ENCODE measurements around the gene SH3YL1. TPM values are rescaled to one million over a fixed set of nuclear protein-coding genes. Genes with fewer than 3 reads are reported as not detected.

The SH3YL1 gene
- polyA plus RNA-seq, 2 of the 4 experiments (the other 2 are of a cell fraction) = 12.8 to 23.9 TPM

- TF ChIP-seq CEBPB (IDR thresholded peaks at IDR 0.05) = no peak
- TF ChIP-seq HDAC2 (IDR thresholded peaks at IDR 0.05) = no peak
- no peak for TF ChIP-seq POLR2AphosphoS2 (conservative IDR thresholded peaks at IDR 0.05; ENCODE audit: low read length)
- no peak for TF ChIP-seq HES2 (IDR thresholded peaks at IDR 0.05)
These were observed 9.5 kb upstream of the SH3YL1 start (continued) for GRCh38 chr2:273333-273732.

- POLR2A ChIA-PET = no interaction called here
- 96% methylated on average over 12 of the region's 12 CpGs for WGBS (ENCODE audit: missing lambda C conversion rate)
- no peak overlapping the region for H3K27ac ChIP-seq
- H3K9me3 ChIP-seq = no peaks in the 10 kb centered on the region
- H3K4me1 ChIP-seq = no peaks in the 10 kb centered on the region
- TF ChIP-seq KDM5A (IDR thresholded peaks at IDR 0.05) = no peak
- no peak for TF ChIP-seq ZSCAN20 (CRISPR knock-in tag; IDR thresholded peaks at IDR 0.05)
- no peak for TF ChIP-seq HOXA7 (CRISPR knock-in tag; IDR thresholded peaks at IDR 0.05)
- TF ChIP-seq CHD2 (IDR thresholded peaks at IDR 0.05; ENCODE audit: low read length, partially characterized antibody) = no peak
- no peak for TF ChIP-seq MYC (IDR thresholded peaks at IDR 0.05; ENCODE audit: borderline replicate concordance, low read length)
- TF ChIP-seq NPAS2 (CRISPR knock-in tag; IDR thresholded peaks at IDR 0.05; ENCODE audit: borderline replicate concordance) = no peak
- no peak for TF ChIP-seq ELK1 (IDR thresholded peaks at IDR 0.05; ENCODE audit: low read depth, low read length)
- TF ChIP-seq CBX8 (IDR thresholded peaks at IDR 0.05) = no peak
- no peak for TF ChIP-seq NR3C1 (IDR thresholded peaks at IDR 0.05)
- TF ChIP-seq ZC3H11A (IDR thresholded peaks at IDR 0.05) = no peak
- no peak for TF ChIP-seq HMGXB4 (CRISPR knock-in tag; IDR thresholded peaks at IDR 0.05; ENCODE audit: borderline replicate concordance)
- TF ChIP-seq ATOH8 (CRISPR knock-in tag; IDR thresholded peaks at IDR 0.05; ENCODE audit: low read depth) = no peak
- TF ChIP-seq FOSB (CRISPR knock-in tag; IDR thresholded peaks at IDR 0.05) = no peak
- no peak for TF ChIP-seq RCOR1 (IDR thresholded peaks at IDR 0.05; ENCODE audit: low read depth, low read length)
- no peak for TF ChIP-seq ZFP36 (IDR thresholded peaks at IDR 0.05; ENCODE audit: borderline replicate concordance, partially characterized antibody)
- no peak for TF ChIP-seq SREBF2 (IDR thresholded peaks at IDR 0.05)
- no peak for TF ChIP-seq CBX2 (IDR thresholded peaks at IDR 0.05; ENCODE audit: borderline replicate concordance, low read depth)
- no peak for TF ChIP-seq RFX5 (IDR thresholded peaks at IDR 0.05)
- no peak overlapping the region for H3K4me3 ChIP-seq
- ATAC-seq = no peak
- H3K4me2 ChIP-seq = no peak overlapping the region
- DNase-seq (ENCODE audit: low read depth in 1 of 2, low spot score in 1 of 2) = no peak
- CTCF ChIA-PET = interaction anchor here (1.2 to 2.4 kb wide), 3 partner anchors 13 to 25 kb away, joined by 3 to 9 read pairs (median 3); no protein-coding TSS in a partner anchor
- no peak for FAIRE-seq
These were observed 8.1 kb upstream of the SH3YL1 start for GRCh38 chr2:271917-272316.

GRCh38 chr2:270861-271260 lies 7.0 kb upstream of the SH3YL1 start:
- ATAC-seq = no peak
- no peak for DNase-seq (ENCODE audit: low read depth in 1 of 2, low spot score in 1 of 2)
- no peak for FAIRE-seq
- no peak for TF ChIP-seq JUNB (IDR thresholded peaks at IDR 0.05)
- no peak for TF ChIP-seq HDAC2 (IDR thresholded peaks at IDR 0.05)
- TF ChIP-seq NPAS2 (CRISPR knock-in tag; IDR thresholded peaks at IDR 0.05; ENCODE audit: borderline replicate concordance) = no peak
- TF ChIP-seq REST (IDR thresholded peaks at IDR 0.05) = no peak
- TF ChIP-seq MYC (IDR thresholded peaks at IDR 0.05; ENCODE audit: borderline replicate concordance, low read length) = no peak
- TF ChIP-seq ZNF302 (CRISPR knock-in tag; IDR thresholded peaks at IDR 0.05) = no peak
- no peak for TF ChIP-seq POLR2A (IDR thresholded peaks at IDR 0.05; ENCODE audit: low read length)
- no peak for TF ChIP-seq FOSB (CRISPR knock-in tag; IDR thresholded peaks at IDR 0.05)
- TF ChIP-seq NR3C1 (IDR thresholded peaks at IDR 0.05) = no peak
- no peak for TF ChIP-seq HES2 (IDR thresholded peaks at IDR 0.05)
- TF ChIP-seq ATOH8 (CRISPR knock-in tag; IDR thresholded peaks at IDR 0.05; ENCODE audit: low read depth) = no peak
- no peak for TF ChIP-seq HEYL (CRISPR knock-in tag; IDR thresholded peaks at IDR 0.05)
- no peak for TF ChIP-seq RCOR1 (IDR thresholded peaks at IDR 0.05; ENCODE audit: low read depth, low read length)

More at GRCh38 chr2:270861-271260, 7.0 kb upstream of the SH3YL1 start:
- Histone ChIP-seq H3K4me1 (peaks cover 6% of the 10 kb centered on the region; the same call in 2 of the 3 replicates), H3K27ac (no peak overlapping the region), H3K4me3 (no peak overlapping the region), H3K9me3 (no peaks in the 10 kb centered on the region), H3K4me2 (no peak overlapping the region)
- WGBS (ENCODE audit: missing lambda C conversion rate) = 96% methylated on average over 4 of the region's 4 CpGs
- CTCF ChIA-PET = interaction anchor here (0.8 to 1.2 kb wide), 2 partner anchors 19 to 24 kb away, joined by 3 to 4 read pairs; no protein-coding TSS in a partner anchor
- POLR2A ChIA-PET = no interaction called here
